Ovary (tissue), 3 donors: Measurements from ENCODE around the gene ABL1.

Source experiments
- CTCF ChIP-seq, 3 donors: fragments of 450-650 bp in 2 of 3; fragments of 200-600 bp in 1 of 3; IDR thresholded peaks; one replicate each; pipeline versions ENCODE4 v1.5.1 to v1.8.0; 2016 to 2022; ENCODE audit warnings: antibody characterized with exemption in 3 of 3, mild to moderate bottlenecking in 1 of 3
- EP300 ChIP-seq: sonication (generic); formaldehyde crosslinking; IDR thresholded peaks from one replicate; pipeline ENCODE4 v1.6.1; 2017; ENCODE audit warnings: antibody characterized with exemption
- donor health status: DM: no; HTN: no; CAD: no.

- TF ChIP-seq EP300 (no peak), CTCF (IDR thresholded peaks at IDR 0.05) (no peak)
These were observed 9.8 kb upstream of the ABL1 start for GRCh38 chr9:130825351-130825651.
